HG03097 (cell line): ENCODE measurements around the gene MRPL10.

Experiments
- ATAC-seq: cut with Tn5 transposase; IDR thresholded peaks from one replicate; pipeline ENCODE4 v1.9.1; 2021; ENCODE audit not compliant: unreplicated experiment, low FRiP score

The MRPL10 gene

DNA sequence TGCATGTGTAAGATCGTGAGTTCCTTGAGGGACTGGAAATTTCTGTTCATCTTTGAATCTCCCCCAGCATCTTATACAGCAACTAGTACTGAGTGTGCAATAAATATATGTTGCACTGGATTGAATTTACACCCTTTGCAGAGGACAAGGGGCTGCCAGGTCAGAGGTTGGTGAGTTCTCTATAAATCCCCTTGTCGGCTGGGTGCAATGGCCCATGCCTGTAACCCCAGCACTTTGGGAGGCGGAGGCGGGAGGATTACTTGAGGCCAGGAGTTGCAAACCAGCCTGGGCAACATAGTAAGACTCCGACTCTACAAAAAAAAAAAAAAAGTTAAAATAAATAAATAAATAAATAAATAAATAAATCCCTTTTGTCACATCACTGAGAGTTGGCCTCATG, 29.0 kb upstream of the MRPL10 start:
- ATAC-seq: no peak

DNA sequence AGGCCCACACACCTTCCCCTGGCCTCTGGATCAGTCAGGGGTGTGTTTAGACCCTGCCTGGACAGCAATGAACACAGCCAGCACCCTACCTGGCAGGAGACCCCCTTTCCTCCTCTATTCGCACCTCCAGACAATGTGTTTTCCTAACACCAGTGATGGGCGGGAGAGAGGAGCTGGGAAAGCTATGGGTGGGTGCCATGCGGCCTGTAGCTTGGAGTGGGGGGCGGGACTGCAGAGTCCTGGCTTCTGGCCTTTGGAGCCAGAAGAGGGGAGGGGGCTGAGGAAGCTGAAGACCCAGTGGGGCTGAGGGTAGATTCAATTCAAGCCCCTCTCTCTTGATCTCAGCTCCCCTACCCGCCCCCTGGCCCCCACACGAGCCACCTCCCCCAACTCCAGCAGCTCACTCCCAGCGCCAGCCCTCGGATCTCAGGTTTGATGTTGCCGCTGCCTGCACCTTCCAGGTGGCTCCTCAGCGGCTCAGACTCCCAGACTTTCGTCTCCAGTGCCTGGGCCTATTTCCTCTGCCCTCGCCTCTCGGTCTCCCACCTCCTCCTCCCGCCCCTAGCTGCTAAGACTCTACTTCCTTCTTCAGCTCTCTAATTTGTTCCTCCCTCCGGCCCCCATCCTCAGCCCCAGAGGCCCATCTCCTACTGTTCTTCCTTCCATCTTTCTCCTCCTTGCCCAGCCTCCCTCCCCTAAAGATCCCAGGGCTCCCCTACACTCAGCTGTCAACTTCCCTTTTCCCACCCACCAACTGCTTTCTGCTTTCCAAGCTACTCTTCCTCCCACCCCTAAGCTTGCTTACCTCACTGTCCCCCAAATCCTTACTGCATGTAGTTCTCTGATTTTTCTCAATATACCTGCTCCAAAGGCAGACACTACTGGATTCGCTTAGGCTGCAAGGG, 26.5 kb upstream of the MRPL10 start:
- ATAC-seq: no peak

DNA sequence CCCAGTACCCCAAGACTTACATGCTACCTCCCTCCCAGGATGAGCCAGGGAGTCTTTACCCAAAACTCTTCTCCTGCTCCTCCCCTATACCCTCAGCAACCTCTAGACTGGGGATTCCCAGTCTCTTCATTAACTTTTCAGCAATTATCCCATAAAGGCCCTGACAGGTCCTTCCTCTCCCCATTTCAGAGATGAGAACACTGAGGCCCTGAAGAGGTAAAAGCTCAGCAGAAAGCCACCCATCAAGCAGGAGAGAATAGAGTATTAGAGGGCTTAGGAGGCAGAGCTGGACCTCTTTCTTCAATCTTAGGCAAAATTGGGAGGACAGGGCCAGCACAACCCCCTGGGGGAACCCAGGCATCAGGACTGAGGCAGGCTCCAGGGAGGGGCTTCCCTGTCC, 25.5 kb upstream of the MRPL10 start:
- no peak for ATAC-seq

DNA sequence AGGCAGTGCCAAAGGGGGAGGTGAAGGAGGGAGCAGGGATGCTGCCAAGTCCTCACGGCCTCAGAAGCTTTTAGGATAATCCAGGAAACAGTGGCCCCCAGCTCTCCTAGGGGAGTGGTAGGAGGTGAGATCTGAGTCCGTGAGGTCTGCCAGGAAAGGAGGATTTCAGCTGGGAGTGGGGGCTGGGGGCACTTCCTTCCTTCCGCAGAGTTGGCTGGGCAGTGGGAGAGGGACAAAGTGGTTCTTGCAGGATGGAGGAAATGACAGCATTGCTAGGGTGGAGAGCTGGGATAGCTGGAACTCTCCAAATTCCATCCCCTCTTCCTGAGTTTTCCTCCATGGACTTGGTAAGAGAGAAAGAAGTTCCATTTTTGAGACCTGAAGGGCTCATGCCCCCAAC, 24.4 kb upstream of the MRPL10 start:
- no peak for ATAC-seq

DNA sequence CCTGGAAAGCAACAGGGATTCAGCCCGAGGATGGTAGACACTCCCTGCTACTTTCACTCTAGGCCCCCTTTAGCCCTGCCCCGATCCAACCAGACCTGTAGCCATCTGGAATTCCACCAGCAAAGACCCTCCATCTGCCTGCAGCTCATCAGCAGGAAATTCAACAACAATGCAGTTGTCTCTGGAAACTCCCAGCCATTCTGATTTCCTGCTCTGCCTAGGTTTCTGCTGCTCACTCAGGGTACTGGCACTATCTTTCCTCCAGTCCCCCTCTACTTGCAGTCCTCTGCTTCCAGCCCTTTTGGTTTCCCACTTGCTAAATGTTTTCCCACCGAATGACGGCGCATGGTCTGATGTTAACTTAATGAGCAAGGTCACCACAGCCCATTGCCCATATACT, 22.3 kb upstream of the MRPL10 start:
- no peak for ATAC-seq

DNA sequence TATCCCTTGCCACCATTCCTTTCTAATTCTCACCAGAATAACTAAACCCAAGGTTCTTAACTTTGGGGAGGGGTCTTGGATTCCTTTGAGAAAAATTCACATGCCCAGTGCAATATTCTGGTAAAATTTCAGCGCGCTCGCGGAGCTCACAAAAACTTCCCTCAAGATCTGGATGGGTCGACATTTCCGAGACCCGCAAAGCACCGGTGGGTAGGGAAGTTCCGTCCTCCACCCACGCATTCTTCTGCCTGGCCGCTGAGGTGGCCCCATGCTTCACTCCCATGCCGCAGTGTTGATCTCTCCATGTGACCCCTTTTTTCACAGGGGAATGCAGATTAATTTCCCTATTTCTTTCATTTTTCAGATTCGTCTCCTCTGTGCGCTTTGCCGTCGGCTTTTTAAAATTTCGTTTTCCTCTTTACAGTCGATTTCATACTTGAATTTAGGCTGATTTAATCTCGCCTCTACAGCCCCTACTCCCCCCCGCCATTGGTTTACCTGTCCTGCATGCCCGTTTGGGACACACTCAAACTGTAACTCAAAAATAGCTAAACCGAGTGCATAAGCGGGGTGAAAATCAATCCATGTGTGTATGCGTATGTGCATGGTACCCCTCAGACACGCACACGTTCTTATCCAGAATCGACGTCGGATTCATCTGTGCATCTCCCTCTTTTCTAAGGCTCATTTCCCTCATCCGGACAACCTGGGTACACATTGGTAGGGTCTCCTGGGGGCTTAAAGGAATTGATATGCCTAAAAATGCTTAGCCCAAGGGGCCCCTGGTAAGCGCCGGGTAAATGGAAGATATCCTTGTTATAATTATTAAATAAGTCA, 21.0 kb upstream of the MRPL10 start:
- ATAC-seq: no peak

DNA sequence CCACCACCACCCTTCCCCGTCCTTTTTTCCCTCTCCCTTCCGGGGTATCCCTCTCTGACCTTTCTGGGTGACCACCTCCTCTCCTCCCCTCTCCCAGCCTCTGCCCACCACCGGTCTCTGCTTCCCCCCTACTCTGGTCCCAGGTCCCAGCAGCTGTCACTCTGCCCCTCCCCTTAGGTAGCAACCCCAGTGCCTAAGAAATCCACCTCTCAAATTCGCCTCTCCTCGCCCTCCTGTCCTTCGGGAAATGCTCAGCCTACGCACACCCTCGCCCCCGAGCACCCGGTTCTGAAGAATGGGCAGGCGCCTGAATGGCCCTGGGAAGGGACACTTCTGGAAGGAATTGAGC, 20.4 kb upstream of the MRPL10 start:
- ATAC-seq: no peak

DNA sequence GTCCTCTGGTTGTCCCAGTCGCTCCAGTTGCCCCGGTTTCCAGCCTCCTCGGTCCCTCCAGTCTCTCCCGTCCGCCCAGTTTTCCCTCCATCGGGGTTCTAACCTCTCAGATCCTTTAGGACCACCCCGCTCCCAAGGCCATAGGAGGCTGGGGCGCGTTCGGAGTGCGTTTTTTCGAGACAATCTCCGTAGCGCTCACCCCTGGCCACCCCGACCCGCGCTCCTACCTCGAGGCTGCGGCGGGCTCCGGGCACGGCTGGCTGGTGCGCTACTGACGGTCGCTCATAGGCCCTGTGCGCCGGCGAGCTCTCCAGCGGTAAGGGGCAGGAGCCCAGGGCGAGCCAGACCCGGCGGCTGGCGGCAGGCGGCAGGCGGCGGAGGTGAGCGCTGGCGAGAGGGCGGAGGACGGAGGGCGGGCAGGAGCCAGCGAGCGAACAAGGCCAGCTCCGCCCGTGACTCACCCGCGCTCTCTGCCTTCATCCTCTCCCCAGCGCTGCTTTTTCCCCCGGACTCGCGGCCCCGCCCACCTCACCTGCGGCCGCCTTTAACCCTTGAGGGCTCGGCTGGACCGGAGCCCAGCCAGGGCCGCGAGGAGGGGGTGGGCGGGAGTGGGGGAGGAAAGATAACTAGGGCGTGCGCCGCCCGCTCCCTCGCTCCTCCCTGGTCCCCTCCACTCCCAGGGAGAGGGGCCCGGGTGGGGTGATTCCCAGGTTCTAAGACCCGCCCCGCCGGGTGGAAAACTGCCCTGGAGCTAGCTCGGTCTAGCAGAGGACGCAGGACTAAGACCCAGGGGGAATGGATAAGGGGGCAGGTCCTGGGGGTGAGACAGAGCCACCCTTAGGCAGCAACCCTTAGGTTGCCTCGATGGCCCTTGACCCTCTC, 19.6 kb upstream of the MRPL10 start, which contains the start of gene SP6:
Gene SP6 (minus strand): TSS at position 472 of the 882 bp plus-strand sequence. CDS start 2,734 bp downstream, outside the sequence.
- ATAC-seq: no peak

DNA sequence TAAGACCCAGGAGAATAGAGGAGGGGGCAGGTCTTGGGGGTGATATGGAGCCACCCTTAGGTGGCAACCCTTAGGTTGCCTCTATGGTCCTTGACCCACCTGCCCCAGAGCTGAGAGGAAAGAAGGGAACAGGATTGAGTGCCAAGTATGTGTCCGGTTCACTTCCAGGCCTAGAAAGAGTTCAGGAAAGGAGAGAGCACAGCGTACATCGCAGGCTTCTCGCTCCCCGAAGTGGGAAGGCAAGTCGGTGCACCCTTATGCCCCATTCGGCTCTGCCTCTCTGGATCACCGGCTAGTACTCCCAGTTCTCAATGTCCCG, 19.0 kb upstream of the MRPL10 start:
- ATAC-seq: no peak

DNA sequence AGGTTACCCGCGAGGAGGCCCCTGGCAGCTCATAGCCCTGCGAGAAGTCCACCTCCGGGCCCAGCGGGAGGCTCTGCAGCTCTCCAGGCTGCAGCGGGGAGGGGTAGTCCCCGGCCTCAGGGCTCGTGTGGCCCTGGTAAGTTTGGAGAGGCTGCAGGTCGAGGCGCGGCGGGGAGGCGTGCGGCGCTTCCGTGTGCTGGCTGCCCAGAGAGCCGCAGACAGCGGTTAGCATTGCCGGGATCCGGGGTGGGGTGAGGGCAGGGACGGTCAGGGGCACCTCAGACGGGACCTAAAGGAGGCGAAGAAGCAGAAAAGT, 16.8 kb upstream of the MRPL10 start:
- ATAC-seq: no peak

DNA sequence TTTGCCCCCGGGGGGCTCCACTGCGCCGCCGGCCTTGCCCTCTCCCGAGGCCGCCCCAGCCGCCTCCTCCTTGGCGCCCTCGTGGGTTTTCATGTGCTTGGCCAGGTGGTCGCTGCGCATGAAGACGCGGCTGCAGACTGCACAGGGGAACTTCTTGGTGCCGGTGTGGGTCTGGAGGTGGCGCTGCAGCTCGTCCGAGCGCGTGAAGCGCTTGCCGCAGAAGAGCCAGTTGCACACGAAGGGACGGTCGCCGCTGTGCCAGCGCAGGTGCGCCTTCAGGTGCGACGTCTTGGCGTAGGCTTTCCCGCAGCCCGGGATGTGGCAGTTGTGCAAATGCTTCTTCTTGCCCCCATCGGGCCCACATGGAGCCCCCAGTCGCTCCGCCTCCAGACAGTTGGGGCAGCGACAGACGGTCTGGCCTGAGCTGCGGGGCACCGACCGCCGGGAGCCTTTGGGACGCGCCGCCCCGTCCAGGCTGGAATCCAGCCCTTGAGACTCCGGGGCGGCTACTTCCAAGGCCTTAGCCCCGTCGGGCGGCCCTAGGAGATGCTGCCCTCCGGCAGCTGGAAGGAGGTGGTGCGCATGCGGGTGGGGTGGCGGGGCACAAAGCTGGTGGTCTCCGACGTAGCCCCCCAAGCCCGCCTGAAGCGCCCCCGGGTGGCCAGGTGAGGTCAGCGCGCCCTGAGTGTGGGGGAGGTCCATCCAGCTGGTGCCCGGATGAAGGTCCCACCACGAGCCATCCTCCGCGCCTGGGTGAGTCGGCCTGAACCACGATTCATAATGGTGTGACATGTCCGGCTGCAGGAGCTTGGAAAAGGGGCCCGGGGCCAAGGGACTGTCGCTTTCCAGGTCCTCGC, 16.2 kb upstream of the MRPL10 start:
- no peak for ATAC-seq

DNA sequence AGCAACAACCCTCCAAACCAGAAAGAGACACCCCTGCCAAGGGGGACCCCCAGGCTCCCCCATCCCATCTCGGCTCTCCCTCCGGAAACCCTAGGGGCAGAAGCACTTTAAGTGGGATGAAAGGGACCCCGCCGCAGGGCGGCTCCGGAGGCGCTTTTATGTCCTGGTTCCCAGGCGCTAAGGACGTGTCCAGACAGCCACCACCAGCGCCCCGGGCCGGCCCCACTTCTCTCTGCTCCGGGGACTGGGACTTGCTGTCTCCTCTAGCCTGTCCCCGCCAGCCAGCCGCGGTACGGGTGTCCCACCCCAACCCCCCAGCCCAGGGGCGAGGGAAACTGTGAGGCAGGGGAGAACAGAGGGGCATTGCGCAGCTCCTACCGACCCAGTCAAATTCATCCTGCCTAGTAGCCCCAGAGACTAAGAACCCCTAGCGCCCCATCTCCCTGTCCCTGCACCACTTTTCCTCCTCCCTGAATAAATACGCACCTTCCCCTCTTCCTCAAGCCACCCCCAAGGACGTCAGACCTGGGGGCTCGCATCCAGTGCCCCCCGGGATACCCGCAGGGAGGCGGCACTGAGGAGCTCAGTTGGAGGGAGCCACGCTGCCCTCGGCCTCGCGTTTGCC, 15.5 kb upstream of the MRPL10 start:
- ATAC-seq: no peak

DNA sequence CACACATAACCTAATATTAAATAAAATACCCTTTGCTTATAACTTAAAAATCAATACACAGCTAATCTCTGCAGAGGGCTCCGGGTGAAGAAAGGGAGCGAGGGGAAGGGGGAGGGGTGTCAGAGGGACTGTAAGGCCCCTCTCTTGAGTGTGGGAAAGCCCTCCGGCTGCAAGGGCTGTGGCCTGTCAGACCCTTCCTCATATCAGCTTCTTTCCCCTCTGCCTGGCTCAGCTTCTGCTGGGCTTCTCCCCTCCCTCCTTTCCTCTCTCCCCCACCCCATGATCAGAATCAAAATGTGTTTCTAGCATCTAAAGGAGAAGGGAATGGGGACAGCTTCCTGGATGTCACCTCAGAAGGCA, 14.4 kb upstream of the MRPL10 start:
- no peak for ATAC-seq

DNA sequence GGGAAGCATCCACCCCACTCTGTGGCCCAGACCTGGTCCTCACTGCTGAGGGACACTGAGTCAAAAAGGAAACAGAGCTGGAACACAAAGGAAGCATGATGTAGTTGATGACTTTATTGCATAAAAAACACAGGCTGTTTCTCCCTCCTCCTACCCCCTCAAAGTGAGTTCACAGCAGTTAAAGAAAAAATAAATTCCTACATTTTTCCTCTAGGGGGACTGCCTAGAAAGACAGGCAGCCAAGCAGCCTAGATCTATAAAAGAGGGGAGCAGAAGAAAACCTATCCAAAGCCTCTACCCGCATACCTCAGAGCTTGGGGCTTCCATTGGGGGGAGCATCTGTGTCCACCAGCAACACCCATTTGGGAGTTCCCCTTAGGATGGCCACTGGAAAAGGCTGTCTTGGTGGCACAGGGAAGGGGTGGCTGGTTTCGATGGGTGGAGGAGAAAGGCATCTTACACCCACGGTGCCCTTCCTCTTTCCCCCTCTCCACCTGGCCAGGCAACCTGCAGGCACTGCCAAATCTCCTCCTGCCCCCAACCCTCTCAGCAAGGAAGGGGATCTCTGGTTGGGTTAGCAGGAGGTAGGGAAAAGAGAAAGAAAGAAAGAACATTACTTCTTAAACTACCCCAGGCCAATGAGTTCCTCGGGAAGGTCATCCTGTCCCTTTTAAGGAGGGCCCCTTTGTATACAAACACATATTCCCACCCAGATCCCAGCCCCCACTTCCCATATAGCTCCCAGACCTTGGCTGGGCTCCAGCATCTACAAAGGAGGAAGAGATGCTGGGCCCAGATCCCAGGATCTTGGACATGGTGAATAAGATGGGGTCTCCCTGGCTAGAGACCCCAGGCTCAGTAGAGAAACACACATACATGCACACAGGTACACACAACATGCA, 13.7 kb upstream of the MRPL10 start:
- ATAC-seq: no peak

DNA sequence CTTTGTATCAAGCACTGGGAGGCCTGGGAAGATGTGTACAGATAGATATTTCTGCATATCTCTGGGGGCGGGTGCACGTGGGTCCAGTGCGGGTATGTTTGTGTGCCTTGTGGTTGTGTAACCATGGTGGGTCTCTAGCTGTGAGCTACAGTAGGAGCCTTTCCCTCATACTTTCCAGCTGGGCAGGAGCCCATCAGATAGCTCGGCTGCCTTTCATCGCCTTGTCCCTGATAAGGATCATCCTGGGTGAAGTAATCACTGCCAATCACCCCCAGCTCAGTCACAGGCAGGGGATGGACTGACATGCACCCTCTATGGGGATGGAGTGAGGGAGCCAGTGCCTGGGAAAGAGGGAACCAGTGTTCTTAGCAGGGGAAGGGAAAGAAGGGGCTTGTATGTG, 12.9 kb upstream of the MRPL10 start:
- ATAC-seq: no peak

DNA sequence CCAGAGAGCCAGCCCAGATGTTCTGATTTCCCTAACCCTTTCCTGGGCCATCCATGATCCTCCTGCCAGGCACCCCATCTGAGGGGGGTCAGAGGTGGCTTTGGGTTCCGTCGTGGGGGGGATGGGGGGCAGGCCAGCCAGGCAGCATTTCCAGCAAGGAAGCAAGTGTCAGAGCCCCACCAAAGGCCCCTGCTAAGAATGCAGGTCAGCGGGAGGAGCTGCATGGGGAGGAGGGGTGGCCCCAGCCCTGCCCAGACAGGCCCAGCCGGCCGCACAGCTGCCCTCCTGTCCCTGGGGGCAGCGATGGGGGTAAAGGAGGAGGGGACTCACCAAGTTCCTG, 12.0 kb upstream of the MRPL10 start:
- ATAC-seq: no peak

DNA sequence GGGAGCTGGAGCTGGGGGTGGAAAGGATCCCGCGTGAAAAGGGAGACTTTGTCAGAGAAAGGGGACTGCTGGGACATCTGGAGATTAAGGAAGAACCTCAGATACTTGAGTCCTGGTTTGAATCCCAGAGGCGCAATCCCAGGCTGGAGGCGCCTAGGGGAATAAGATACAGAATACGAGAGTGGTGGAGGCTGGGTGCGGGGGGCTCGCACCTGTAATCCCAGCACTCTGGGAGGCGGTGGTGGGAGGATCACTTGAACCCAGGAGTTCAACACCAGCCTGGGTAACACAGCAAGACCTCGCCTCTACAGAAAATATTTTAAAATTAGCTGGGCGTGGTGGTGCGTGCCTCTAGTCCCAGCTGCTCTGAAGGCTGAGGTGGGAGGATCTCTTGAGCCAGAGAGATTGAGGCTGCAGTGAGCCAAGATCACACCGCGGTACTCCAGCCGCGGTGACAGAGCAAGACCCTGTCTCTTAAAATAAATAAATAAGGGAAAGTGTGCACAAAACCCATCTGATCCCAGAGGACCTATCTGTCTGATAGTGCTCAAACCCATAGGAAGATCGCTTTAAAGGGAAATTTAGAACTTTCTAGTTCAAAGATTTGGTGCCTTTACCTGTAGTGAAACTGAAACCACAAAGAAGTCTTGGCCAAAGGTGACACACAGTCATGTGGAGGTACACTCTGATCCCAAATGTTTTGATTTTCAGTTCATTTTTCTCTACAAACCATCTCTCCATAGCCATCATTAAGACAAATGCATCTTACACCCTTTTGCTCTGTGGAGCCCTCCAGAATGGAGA, 10.3 kb upstream of the MRPL10 start:
- no peak for ATAC-seq
